ENCODE data around the gene NR4A2. TPM values are rescaled to one million over a fixed set of nuclear protein-coding genes. Genes with fewer than 3 reads are reported as not detected.

NR4A2 gene
- total RNA-seq, 1 experiment from 2014 or later: 0.85 TPM

DNA sequence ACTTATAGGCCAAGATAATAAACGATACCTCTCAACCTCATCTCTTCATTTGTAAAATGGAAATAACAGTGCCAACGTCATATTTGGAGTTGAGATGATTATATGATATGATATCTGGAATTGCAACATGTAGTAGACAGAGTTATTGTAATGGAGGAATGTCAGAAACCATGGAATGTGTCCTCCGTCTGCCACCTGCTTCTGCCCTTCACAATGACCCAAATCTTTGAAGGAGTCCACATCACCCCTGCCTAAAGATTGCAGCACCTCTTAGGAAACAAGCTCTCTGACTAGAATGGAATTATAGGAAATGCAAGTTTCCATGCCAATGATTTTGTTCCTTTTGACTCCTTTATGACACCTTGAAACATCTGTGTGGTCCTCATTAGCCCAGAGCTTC lies 14.9 kb downstream of the NR4A2 start:
- no peak overlapping the region for H3K27ac ChIP-seq (ENCODE audit: low read length)
- in situ Hi-C loops (cut with HindIII; ENCODE audit: low pct_unique_long_range_greater_than_20kb, low sequenced_read_pairs): no loop called here
- intact Hi-C loops (cut with micrococcal nuclease; ENCODE audit: unreplicated experiment): no loop called here
- no peaks in the 10 kb centered on the region for H3K9me3 ChIP-seq (ENCODE audit: control insufficient read depth, insufficient read depth, low read depth, low read length)
- CTCF ChIA-PET: no interaction called here
- peaks cover 4% of the 10 kb centered on the region; the same call in 1 of the 2 replicates for H3K4me1 ChIP-seq (ENCODE audit: control insufficient read depth, insufficient read depth, low read length)
- no peaks in the 10 kb centered on the region for H3K36me3 ChIP-seq (ENCODE audit: control insufficient read depth, insufficient read depth, low read length)
- TF ChIP-seq SIN3A (IDR thresholded peaks at IDR 0.05; ENCODE audit: borderline replicate concordance, insufficient read depth, low read depth, low read length) (no peak), TCF7L2 (IDR thresholded peaks at IDR 0.05; ENCODE audit: low read depth, low read length) (no peak), POLR2AphosphoS5 (IDR thresholded peaks at IDR 0.05; ENCODE audit: low read depth, low read length) (no peak)
- no peak overlapping the region for H3K4me3 ChIP-seq (ENCODE audit: low read depth in 2 of 2, low read length in 2 of 2)
- DNase-seq (ENCODE audit: low read depth, low spot score): no peak
- H3K27me3 ChIP-seq (ENCODE audit: control insufficient read depth, insufficient read depth, low read length): peaks cover 20% of the 10 kb centered on the region
- POLR2A ChIA-PET: no interaction called here
- BruUV-seq (replicated peaks): no TSS peak
- ATAC-seq: no peak

DNA sequence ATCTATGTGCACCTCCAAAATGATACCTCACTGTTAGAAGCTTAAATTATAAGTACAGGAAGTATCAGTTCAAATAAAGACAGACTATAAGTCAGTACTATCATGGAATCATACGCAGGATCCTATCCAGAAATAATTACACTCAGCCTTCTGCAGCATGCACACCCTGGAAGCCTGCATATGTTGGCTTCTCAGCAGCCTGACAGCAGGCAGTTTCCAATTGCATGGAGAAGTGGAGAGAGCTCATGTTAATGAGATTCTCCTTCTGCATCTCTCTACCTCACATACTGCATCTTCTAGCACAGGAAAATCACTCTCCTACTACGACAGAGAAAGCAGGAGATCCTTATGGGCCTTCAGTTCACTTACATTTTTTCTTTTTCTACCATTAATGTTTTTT lies 20.5 kb downstream of the NR4A2 start:
- in situ Hi-C loops (cut with HindIII; ENCODE audit: low pct_unique_long_range_greater_than_20kb, low sequenced_read_pairs): no loop called here
- TF ChIP-seq POLR2AphosphoS5 (IDR thresholded peaks at IDR 0.05; ENCODE audit: low read depth, low read length) (no peak), SIN3A (IDR thresholded peaks at IDR 0.05; ENCODE audit: borderline replicate concordance, insufficient read depth, low read depth, low read length) (no peak), TCF7L2 (IDR thresholded peaks at IDR 0.05; ENCODE audit: low read depth, low read length) (no peak)
- TF ChIP-seq, protein P1, sequence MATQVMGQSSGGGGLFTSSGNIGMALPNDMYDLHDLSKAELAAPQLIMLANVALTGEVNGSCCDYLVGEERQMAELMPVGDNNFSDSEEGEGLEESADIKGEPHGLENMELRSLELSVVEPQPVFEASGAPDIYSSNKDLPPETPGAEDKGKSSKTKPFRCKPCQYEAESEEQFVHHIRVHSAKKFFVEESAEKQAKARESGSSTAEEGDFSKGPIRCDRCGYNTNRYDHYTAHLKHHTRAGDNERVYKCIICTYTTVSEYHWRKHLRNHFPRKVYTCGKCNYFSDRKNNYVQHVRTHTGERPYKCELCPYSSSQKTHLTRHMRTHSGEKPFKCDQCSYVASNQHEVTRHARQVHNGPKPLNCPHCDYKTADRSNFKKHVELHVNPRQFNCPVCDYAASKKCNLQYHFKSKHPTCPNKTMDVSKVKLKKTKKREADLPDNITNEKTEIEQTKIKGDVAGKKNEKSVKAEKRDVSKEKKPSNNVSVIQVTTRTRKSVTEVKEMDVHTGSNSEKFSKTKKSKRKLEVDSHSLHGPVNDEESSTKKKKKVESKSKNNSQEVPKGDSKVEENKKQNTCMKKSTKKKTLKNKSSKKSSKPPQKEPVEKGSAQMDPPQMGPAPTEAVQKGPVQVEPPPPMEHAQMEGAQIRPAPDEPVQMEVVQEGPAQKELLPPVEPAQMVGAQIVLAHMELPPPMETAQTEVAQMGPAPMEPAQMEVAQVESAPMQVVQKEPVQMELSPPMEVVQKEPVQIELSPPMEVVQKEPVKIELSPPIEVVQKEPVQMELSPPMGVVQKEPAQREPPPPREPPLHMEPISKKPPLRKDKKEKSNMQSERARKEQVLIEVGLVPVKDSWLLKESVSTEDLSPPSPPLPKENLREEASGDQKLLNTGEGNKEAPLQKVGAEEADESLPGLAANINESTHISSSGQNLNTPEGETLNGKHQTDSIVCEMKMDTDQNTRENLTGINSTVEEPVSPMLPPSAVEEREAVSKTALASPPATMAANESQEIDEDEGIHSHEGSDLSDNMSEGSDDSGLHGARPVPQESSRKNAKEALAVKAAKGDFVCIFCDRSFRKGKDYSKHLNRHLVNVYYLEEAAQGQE (IDR thresholded peaks at IDR 0.05; ENCODE audit: insufficient read depth in 1 of 2, low read depth in 2 of 2, low read length in 1 of 2): no peak
- TF ChIP-seq, protein P2, sequence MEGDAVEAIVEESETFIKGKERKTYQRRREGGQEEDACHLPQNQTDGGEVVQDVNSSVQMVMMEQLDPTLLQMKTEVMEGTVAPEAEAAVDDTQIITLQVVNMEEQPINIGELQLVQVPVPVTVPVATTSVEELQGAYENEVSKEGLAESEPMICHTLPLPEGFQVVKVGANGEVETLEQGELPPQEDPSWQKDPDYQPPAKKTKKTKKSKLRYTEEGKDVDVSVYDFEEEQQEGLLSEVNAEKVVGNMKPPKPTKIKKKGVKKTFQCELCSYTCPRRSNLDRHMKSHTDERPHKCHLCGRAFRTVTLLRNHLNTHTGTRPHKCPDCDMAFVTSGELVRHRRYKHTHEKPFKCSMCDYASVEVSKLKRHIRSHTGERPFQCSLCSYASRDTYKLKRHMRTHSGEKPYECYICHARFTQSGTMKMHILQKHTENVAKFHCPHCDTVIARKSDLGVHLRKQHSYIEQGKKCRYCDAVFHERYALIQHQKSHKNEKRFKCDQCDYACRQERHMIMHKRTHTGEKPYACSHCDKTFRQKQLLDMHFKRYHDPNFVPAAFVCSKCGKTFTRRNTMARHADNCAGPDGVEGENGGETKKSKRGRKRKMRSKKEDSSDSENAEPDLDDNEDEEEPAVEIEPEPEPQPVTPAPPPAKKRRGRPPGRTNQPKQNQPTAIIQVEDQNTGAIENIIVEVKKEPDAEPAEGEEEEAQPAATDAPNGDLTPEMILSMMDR (IDR thresholded peaks at IDR 0.05): no peak
- ChIA-PET CTCF (no interaction called here), POLR2A (no interaction called here)
- DNase-seq (ENCODE audit: low read depth, low spot score) (no peak), ATAC-seq (no peak)
- BruUV-seq (replicated peaks): no TSS peak
- Histone ChIP-seq H3K36me3 (ENCODE audit: control insufficient read depth, insufficient read depth, low read length) (no peaks in the 10 kb centered on the region), H3K27ac (ENCODE audit: low read length) (no peak overlapping the region), H3K9me3 (ENCODE audit: control insufficient read depth, insufficient read depth, low read depth, low read length) (no peaks in the 10 kb centered on the region), H3K27me3 (ENCODE audit: control insufficient read depth, insufficient read depth, low read length) (peaks cover 8% of the 10 kb centered on the region), H3K4me3 (ENCODE audit: low read depth in 2 of 2, low read length in 2 of 2) (no peak overlapping the region), H3K4me1 (ENCODE audit: control insufficient read depth, insufficient read depth, low read length) (no peaks in the 10 kb centered on the region)
- intact Hi-C loops (cut with micrococcal nuclease; ENCODE audit: unreplicated experiment): no loop called here

DNA sequence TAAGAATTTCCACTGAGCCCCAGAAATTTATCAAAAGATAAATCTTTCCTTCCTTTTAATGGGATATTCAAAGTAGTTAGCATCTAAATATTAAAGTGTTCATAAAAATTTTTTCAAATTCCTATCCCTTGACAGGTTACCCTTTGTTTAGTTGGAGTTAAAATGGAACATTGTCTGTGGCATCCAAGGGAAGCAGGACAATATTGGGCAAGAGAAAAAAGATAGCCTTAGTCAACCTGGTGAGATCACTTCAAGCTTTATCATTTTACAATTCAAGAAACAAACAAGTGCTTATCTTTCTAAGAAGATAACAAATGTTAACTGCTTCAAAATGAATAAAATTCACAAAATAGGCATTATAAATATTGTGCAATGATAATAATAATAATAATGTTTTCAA lies 21.7 kb downstream of the NR4A2 start:
- no peak for TF ChIP-seq SIN3A (IDR thresholded peaks at IDR 0.05; ENCODE audit: borderline replicate concordance, insufficient read depth, low read depth, low read length)
- no peak for TF ChIP-seq POLR2AphosphoS5 (IDR thresholded peaks at IDR 0.05; ENCODE audit: low read depth, low read length)
- TF ChIP-seq, protein P2 (IDR thresholded peaks at IDR 0.05): no peak
- TF ChIP-seq TCF7L2 (IDR thresholded peaks at IDR 0.05; ENCODE audit: low read depth, low read length): no peak
- TF ChIP-seq, protein P1 (IDR thresholded peaks at IDR 0.05; ENCODE audit: insufficient read depth in 1 of 2, low read depth in 2 of 2, low read length in 1 of 2): no peak
- no peak overlapping the region for H3K27ac ChIP-seq (ENCODE audit: low read length)
- H3K4me1 ChIP-seq (ENCODE audit: control insufficient read depth, insufficient read depth, low read length): no peaks in the 10 kb centered on the region
- intact Hi-C loops (cut with micrococcal nuclease; ENCODE audit: unreplicated experiment) (no loop called here), in situ Hi-C loops (cut with HindIII; ENCODE audit: low pct_unique_long_range_greater_than_20kb, low sequenced_read_pairs) (no loop called here)
- ATAC-seq (no peak), DNase-seq (ENCODE audit: low read depth, low spot score) (no peak)
- ChIA-PET CTCF (no interaction called here), POLR2A (no interaction called here)
- H3K36me3 ChIP-seq (ENCODE audit: control insufficient read depth, insufficient read depth, low read length): no peaks in the 10 kb centered on the region
- H3K4me3 ChIP-seq (ENCODE audit: low read depth in 2 of 2, low read length in 2 of 2): no peak overlapping the region
- H3K27me3 ChIP-seq (ENCODE audit: control insufficient read depth, insufficient read depth, low read length): peaks cover 8% of the 10 kb centered on the region
- BruUV-seq (replicated peaks): no TSS peak
- no peaks in the 10 kb centered on the region for H3K9me3 ChIP-seq (ENCODE audit: control insufficient read depth, insufficient read depth, low read depth, low read length)
